Measurements from ENCODE around the gene TMEM266. TPM values are rescaled to one million over a fixed set of nuclear protein-coding genes. Genes with fewer than 3 reads are reported as not detected.

Gene TMEM266
- total RNA-seq, 1 donor from 2014 or later: not detected

DNA sequence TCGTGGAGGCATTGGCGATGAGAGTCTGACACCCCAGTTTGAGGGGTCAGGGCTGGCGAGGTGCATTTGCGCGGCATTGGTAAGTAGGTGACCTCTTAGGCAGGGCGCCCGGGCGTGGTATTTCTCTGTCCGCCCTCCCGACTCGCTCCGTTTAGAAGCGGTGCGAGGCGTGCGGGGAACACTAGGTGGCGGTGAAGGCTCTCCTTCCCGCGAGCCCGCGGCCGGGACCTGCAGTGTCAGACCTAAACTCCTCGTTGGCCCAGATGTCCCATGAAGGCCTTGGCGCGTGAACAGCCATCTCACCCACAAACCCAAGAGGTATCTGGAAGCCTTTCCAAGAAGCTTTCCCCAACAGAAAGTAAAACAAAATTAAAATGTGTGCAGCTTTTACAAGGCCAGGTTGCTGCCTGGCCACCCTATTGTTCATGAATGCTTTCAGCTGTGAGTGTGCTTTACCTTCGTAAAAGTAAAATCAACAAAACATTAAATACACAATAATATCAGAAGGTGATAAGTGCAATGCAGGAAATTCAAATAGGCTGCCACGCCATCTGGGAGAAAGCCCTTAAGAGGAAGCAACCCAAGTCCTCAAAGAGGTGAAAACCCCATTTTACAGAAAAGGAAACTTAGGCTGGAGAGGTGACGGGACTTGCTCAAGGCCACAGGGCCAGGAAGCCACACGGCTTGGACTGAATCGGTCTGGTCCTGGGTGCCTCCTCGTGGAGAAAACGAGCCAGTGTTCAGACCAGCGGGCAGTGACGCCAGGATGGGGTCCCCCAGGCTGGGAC is 131.2 kb downstream of the TMEM266 start:
- no peaks in the 10 kb centered on the region for H3K9me3 ChIP-seq (replicated peaks)
- H3K4me1 ChIP-seq: peaks cover 22% of the 10 kb centered on the region
- peaks cover 59% of the 10 kb centered on the region for H3K27me3 ChIP-seq (ENCODE audit: low read depth)
- H3K36me3 ChIP-seq: no peaks in the 10 kb centered on the region
- intact Hi-C loops (cut with micrococcal nuclease): no loop called here
- H3K4me3 ChIP-seq: peak overlapping the region; percentile 36
- peak; percentile 82 for DNase-seq
- H3K27ac ChIP-seq (replicated peaks): no peak overlapping the region
- TF ChIP-seq, protein P1, sequence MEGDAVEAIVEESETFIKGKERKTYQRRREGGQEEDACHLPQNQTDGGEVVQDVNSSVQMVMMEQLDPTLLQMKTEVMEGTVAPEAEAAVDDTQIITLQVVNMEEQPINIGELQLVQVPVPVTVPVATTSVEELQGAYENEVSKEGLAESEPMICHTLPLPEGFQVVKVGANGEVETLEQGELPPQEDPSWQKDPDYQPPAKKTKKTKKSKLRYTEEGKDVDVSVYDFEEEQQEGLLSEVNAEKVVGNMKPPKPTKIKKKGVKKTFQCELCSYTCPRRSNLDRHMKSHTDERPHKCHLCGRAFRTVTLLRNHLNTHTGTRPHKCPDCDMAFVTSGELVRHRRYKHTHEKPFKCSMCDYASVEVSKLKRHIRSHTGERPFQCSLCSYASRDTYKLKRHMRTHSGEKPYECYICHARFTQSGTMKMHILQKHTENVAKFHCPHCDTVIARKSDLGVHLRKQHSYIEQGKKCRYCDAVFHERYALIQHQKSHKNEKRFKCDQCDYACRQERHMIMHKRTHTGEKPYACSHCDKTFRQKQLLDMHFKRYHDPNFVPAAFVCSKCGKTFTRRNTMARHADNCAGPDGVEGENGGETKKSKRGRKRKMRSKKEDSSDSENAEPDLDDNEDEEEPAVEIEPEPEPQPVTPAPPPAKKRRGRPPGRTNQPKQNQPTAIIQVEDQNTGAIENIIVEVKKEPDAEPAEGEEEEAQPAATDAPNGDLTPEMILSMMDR (IDR thresholded peaks at IDR 0.05; ENCODE audit: borderline replicate concordance): peak; percentile 92

DNA sequence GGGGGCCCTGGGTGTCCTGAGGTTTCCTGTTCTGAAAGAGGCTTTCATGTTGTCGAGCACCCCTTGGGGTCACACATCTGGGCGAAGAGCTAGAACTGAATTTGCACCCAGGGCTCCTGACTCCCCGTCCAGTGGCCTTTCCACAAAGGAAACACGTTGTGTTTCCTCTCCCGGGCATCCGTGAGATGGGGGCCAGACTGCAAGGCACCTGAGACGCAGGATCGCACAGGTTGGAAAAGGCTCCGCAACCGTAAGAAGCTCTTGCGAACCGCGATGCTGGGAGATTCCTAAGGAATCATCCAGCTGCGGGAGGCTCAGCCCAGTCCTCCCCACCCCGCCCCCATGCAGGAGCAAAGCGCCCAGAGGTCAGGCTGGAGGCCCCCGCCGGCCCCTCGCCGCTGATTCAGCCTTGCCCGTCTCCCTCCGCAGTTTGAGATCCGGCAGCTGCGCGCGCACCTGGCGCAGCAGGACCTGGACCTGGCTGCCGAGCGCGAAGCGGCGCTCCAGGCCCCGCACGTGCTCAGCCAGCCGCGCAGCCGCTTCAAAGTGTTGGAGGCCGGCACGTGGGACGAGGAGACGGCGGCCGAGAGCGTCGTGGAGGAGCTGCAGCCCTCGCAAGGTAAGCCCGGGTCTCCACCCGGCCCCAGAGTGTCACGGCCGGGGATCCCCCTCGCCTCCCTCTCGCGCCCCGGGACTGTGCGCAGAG is 131.9 kb downstream of the TMEM266 start:
- Histone ChIP-seq H3K27ac (replicated peaks) (no peak overlapping the region), H3K4me1 (peaks cover 29% of the 10 kb centered on the region), H3K27me3 (ENCODE audit: low read depth) (peaks cover 59% of the 10 kb centered on the region), H3K4me3 (no peak overlapping the region), H3K36me3 (no peaks in the 10 kb centered on the region), H3K9me3 (replicated peaks) (no peaks in the 10 kb centered on the region)
- TF ChIP-seq, protein P1 (IDR thresholded peaks at IDR 0.05; ENCODE audit: borderline replicate concordance): no peak
- intact Hi-C loops (cut with micrococcal nuclease): no loop called here
- no peak for DNase-seq

DNA sequence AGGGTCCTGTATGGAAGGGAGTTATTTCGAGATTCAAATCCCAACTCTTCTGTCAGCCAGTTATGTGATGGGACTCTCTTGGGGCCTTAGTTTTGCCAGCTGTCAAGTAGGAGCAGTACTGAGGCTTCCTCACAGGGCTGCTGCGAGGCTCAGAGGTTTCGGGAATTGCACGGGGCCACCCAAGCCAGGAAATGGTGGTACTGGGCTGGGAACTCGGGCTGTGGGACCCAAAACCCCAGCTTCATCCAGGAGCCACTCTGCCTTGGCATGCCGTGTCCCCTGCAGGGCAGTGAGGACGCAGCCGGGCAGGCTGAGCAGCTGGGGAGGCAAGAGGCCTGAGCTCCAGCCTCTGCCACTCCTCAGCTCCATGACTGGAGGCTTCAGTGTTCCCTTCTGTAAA is 132.9 kb downstream of the TMEM266 start:
- DNase-seq: no peak
- no peak overlapping the region for H3K27ac ChIP-seq (replicated peaks)
- intact Hi-C loops (cut with micrococcal nuclease): no loop called here
- no peaks in the 10 kb centered on the region for H3K36me3 ChIP-seq
- TF ChIP-seq, protein P1 (IDR thresholded peaks at IDR 0.05; ENCODE audit: borderline replicate concordance): no peak
- no peak overlapping the region for H3K4me3 ChIP-seq
- H3K9me3 ChIP-seq (replicated peaks): no peaks in the 10 kb centered on the region
- peaks cover 53% of the 10 kb centered on the region for H3K27me3 ChIP-seq (ENCODE audit: low read depth)
- peaks cover 40% of the 10 kb centered on the region for H3K4me1 ChIP-seq

DNA sequence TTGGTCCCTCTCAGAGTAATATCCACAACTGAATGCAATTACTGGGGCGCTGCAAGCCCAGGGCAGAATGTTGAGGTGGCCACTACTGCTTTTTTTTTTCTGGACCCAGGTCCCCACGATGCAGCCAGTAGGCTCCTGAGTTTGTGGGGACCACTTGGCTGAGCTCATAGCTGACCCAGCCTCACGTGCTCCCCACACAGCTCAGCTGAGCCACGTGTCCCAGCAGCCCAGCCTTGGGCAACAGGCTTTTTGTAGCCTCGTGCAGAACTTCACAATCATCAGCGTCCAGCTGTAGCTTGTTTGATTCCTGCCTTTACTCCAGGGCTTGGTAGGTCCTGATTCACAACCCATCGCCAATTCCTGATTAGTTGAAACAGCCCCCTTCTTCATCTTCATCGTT is 134.1 kb downstream of the TMEM266 start:
- Histone ChIP-seq H3K36me3 (no peaks in the 10 kb centered on the region), H3K27me3 (ENCODE audit: low read depth) (peaks cover 44% of the 10 kb centered on the region), H3K4me3 (no peak overlapping the region), H3K4me1 (peaks cover 49% of the 10 kb centered on the region), H3K9me3 (replicated peaks) (no peaks in the 10 kb centered on the region), H3K27ac (replicated peaks) (no peak overlapping the region)
- intact Hi-C loops (cut with micrococcal nuclease): no loop called here
- no peak for DNase-seq
- TF ChIP-seq, protein P1 (IDR thresholded peaks at IDR 0.05; ENCODE audit: borderline replicate concordance): no peak

DNA sequence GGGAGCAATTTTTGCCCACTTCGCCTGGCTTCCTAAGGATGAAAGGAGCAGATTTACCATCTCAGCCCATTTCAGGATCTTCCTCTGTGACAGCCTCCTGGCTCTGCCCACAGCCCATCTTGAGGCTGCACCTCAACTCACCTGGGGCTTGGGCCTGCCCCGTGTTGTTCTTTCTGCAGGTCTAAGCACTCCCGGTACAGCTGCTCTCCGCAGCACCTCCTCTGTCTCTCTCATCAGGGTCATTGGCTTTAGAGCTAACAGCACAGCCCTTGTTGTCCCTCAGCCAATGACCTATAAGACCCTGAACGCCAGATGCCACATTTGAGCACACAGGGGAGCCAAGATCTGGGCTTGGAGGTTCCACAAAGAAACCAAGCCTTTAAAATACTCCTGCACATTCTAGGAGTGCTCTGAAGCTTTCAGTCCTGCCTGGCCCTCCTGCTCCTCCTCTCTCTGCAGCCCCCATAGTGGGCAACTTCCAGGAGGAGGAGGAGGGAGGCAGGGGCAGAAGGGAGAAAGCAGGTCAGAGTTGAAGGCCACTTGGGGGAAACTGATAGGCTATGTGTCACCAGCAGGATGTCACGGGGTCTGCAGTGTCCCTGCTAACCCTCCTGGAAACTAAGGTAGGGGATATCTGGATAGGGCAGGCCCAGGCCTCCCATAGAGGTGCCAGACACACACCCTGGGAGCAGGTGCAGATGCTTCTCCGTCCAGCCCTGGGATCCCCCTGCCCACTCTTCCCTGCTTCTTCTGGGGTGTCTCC is 135.9 kb downstream of the TMEM266 start:
- Histone ChIP-seq H3K27me3 (ENCODE audit: low read depth) (peaks cover 28% of the 10 kb centered on the region), H3K9me3 (replicated peaks) (no peaks in the 10 kb centered on the region), H3K4me3 (no peak overlapping the region), H3K4me1 (peaks cover 51% of the 10 kb centered on the region), H3K27ac (replicated peaks) (peak overlapping the region; percentile 79), H3K36me3 (no peaks in the 10 kb centered on the region)
- TF ChIP-seq, protein P1 (IDR thresholded peaks at IDR 0.05; ENCODE audit: borderline replicate concordance): no peak
- no peak for DNase-seq
- intact Hi-C loops (cut with micrococcal nuclease): no loop called here
